GM19240 (cell line): ENCODE data around the gene KERA.
"Not testable (repeated sequence)": the region's sequence is repeated elsewhere in the genome, so short reads cannot be mapped to it uniquely, and the experiment has no call there.

ENCODE experiments used
- DNase-seq: peaks from one replicate; pipeline ENCODE4 v3.0.0; 2011; ENCODE audit warnings: low spot score; ENCODE audit not compliant: insufficient read length

KERA gene, protein sequence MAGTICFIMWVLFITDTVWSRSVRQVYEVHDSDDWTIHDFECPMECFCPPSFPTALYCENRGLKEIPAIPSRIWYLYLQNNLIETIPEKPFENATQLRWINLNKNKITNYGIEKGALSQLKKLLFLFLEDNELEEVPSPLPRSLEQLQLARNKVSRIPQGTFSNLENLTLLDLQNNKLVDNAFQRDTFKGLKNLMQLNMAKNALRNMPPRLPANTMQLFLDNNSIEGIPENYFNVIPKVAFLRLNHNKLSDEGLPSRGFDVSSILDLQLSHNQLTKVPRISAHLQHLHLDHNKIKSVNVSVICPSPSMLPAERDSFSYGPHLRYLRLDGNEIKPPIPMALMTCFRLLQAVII

GRCh38 chr12:91057368-91058165 lies at the start of gene KERA:
TSS of gene KERA (minus strand) at chr12:91058024. CDS start at chr12:91056281, 1,743 bp downstream.
- no peak for DNase-seq

DNA sequence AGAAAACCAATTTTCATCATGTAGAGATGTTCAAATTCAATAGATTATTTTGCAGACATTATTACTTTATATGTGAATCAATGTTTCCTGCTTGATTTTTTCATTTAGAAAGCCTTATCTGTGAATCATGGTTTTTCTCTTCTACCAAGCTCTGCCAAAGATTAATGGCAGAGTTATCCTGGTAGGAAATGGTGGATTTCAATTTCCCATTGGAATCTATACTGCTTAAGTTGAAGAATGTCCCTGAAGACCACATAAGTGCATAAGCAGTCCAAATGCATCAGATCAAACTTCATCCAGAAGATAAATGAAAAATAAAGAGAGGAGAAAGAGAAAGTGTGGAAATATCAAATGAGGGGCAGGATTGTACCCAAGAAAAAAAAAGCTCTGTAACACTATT lies 48.5 kb upstream of the KERA start:
- no peak for DNase-seq

GRCh38 chr12:91105807-91106206 lies 48.0 kb upstream of the KERA start:
- DNase-seq, result no peak

- DNase-seq, result no peak
Measured at GRCh38 chr12:91104812-91105466, 47.1 kb upstream of the KERA start.

DNA sequence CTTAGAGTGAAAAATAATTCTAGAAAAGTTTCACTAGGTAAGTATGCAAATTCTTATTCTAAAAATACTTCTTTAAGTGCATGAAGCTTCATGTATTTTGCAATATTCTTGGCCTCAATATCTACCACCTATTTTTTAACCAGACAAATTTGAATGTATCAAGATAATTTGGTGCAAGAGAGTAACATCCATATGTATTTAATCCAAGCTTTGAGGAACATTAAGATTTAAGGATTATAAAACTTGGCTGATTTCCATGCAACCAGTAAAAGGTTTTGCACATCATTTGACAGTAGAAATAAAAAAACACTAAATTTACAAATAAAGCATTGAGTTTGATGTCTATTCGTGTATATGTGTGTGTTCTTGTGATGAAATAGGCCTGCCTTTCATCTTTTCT lies 45.8 kb upstream of the KERA start:
- DNase-seq, result no peak

DNA sequence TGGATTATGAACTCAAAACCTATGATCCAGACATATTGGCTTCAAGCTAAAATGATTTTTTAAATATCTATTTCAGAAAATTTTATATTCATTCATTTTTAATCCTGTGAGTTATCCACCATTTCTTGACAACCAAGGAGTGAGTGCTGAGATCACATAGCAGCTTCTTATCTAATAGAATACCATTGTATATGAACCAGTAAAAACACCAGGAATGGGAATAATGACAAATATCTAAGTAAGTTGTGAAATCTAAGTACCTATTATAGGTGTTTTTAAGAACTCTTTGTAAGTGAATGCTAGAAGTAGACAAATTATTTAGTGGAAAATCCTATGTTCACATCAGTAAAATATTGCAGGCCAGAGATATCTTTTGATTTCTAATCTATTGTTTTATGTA lies 45.3 kb upstream of the KERA start:
- DNase-seq, result no peak

- DNase-seq, result no peak
Measured at GRCh38 chr12:91100906-91101305, 43.1 kb upstream of the KERA start.

DNA sequence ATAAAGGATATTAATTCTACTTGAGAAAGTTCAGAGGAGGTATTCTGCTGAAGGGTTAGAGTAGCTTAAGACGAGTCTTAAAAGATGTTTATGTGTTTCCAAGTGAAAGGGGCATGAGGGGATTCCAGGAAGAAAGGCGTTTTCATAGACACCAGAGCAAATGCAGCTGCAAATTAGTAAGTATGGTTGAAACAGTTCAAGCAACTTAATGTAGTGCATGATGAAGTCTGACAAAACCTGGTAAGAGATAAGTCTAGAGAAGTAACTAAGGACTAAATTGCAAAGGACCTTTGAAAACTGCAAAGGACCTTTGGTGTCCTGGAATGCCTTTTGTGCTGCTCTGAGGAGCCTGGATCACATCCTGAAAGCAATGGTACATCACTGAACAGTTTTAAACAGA lies 42.0 kb upstream of the KERA start:
- no peak for DNase-seq

GRCh38 chr12:91099341-91099740 lies 41.5 kb upstream of the KERA start:
- no peak for DNase-seq

GRCh38 chr12:91098941-91099340 lies 41.1 kb upstream of the KERA start:
- no peak for DNase-seq

DNA sequence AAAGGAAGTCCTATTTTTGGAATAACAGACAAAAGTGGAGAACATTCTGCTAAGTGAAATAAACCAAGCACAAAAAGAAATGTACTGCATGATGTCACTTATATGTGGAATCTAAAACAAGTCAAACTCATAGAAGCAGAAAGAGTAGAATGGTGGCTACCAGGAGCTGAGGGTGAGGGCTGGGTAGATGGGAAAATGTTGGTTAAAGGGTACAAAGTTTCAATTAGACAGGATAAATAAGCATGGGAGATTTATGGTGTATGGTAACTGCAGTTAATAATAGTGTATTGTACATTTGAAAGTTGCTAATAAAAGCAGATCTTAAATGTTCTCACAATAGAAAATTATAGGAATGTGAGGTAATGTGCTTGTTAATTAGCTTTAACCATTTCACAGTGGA lies 40.6 kb upstream of the KERA start:
- DNase-seq, result no peak

GRCh38 chr12:91094957-91095356 lies 37.1 kb upstream of the KERA start:
- no peak for DNase-seq

DNA sequence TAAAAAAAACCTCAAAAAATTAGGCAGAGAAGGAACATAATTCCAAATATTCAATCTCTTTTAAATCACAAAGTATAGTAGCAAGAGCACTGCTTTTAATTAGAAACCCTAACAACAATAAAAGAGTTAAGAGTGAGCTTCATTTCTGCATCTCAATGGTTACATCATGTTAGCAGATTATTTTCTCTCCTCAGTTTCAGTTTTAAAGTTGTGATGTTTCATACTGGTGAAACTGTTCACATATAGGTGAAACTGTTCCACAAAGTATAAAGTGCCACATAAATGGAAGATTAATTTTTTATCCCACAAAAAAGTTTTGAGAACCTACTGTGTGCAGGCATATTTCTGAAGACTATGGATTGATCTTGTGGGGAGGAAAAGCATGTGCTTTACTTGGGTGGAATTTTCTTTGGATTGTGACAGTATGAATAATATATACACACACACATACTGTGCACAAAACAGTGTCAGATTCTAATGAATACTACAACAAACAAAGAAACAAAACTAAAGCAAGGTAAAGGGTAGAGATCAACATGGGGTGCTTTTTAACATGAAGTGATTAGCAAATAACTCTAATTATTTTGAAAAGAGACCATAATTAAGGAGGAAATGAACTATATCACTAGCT lies 36.3 kb upstream of the KERA start:
- no peak for DNase-seq

DNA sequence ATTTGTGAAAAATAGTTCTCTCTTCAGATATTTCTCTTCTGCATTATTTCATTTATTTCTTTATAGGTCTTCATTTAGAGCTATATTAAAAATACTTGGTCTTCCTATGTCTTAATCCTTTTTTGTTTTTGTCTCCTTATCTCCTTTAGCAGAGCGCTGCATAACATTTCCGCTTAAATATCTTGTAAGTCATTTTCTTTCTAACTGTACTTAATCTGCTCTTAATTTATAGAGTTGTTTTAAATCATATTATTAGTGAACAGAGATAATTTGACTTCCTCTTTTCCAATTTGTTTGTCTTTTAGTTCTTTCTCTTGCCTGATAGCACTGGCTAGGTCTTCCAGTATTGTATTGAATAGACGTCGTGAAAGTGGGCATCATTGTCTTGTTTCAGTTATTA lies 35.5 kb upstream of the KERA start:
- no peak for DNase-seq

DNA sequence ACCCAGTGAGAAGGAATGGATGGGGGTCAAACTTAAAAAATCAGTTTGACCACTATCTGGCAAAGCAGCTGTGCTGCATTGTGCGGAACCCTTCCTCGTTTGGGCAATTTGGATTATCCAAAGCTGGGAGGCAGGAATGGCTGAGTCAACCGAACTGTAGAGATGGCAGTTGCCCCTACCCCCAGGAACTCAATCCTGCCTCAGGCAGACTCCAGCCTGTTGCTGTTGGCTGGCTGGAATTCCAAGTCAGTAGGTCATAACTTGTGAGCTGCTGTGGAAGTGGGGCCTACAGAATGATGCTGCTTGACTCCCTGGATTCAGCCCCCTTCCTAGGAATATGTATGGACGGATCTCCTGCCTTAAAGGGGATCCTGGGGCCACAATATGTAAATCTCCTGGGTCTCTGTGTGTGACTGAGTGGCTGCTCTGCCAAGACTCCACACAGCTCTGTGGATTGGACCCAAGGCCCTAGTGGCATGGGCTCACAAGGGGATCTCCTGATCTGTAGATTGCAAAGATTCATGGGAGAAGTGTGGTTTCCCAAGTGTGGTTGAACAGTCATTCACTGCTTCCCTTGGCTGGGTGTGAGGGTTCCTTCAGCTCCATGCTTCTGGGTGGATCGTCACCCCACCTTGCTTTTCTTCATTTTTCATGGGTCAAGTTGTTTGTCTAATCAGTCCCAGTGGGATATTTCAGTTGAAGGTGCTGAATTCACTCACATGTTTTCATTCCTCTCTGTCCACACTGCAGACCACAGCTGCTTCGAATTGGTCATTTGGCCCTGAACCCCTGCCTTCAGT lies 34.3 kb upstream of the KERA start:
- no peak for DNase-seq

DNA sequence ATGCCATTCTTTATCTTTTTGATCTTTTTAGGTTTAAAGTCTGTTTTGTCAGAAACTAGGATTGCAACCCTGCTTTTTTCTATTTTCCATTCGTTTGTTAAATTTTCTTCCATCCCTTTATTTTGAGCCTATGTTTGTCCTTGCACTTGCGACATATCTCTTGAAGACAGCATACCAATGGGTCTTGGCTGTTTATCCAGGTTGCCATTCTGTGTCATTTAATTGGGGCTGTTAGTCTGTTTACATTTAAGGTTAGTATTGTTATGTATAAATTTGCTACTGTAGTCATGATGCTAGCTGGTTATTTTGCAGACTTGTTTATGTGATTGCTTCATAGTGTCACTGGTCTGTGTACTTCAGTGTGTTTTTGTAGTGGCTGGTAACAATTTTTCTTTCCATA lies 32.1 kb upstream of the KERA start:
- not testable (repeated sequence) for DNase-seq

- DNase-seq, result no peak
Measured at GRCh38 chr12:91080041-91080440, 22.2 kb upstream of the KERA start.

- no peak for DNase-seq
Measured at GRCh38 chr12:91078501-91078900, 20.7 kb upstream of the KERA start.

DNA sequence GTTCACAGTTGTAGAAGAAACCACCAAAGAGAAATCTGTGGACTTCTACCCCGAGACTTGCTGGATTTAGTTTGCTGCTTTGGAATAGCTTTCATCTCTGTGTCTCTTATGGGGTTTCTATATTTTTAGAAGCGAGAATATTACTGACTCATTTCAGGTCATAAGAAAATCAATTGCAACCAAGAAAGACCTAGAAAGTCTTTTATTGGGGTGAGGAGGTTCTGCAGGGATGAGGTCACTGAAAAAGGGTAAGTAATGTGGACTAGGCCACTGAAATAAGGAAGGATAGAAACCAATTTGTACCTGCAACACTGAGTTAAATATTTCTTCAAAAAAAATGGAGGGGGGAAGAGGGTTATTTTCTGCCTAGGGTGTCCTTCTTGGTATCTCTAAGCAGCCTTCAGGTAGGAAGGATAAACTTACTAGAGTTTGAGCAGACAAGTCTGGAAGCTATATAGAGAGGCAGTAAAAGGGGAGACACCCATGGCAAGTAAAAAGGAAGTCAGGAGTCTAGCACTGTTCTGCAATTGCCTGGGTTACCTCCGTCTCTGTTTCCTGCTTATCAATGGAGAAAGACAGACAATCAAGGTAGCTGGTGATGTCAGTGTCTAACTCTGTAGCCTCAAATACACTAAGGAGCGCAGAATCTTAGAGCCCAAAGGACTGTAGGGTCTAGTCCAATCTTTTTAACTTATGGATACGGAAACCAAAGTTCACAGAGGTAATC lies 19.6 kb upstream of the KERA start:
- DNase-seq, result no peak

DNA sequence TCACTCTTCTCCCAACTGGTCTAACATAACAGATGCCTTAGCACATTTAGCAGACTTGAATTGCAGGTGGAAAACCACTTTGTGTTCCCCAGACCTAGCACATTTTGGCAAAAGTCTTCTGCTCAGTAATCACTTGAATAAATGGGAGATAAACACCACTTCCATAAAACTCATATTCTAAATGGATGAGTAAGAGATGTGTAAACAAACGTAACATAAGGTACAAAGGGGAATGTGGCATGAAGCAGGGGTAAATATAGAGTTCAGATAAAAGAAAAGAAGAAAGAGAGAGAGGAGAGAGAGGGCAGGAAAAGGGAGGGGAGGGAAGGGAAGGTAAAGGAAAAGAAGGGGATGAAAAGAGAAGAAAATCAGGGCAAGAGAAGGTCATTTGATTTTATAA lies 17.0 kb upstream of the KERA start:
- DNase-seq, result no peak
